Calu3 (cell line): ENCODE results near the gene HNRNPLL. TPM values are rescaled to one million over a fixed set of nuclear protein-coding genes. Genes with fewer than 3 reads are reported as not detected.

Experiments used
- BruUV-seq: library from RNA; stranded (reverse); fragments of 400-500 nt; replicated peaks from 2 replicates; lab custom pipeline; 2021; lab: Mats Ljungman, UMichigan
- CTCF ChIA-PET: fragments of 300-600 bp; sonication (Branson Sonifier 250); formaldehyde crosslinking; loops from one replicate; lab custom pipeline; 2022; ENCODE audit warnings: antibody characterized with exemption; lab: Charles Lee
- DNase-seq: peaks from one replicate; pipeline ENCODE4 v3.0.0; 2022
- H3K27ac Mint-ChIP-seq: one replicate; pipeline ENCODE4 v1.8.0; 2022; ENCODE audit warnings: mixed read lengths; ENCODE audit not compliant: unreplicated experiment
- H3K27me3 Mint-ChIP-seq: one replicate; pipeline ENCODE4 v1.8.0; 2022; ENCODE audit warnings: mixed read lengths; ENCODE audit not compliant: unreplicated experiment
- H3K36me3 Mint-ChIP-seq: one replicate; pipeline ENCODE4 v1.8.0; 2022; ENCODE audit warnings: mild to moderate bottlenecking, moderate library complexity, mixed read lengths; ENCODE audit not compliant: insufficient read depth, unreplicated experiment
- H3K4me1 Mint-ChIP-seq: one replicate; pipeline ENCODE4 v1.8.0; 2022; ENCODE audit warnings: mild to moderate bottlenecking, low read depth, mixed read lengths; ENCODE audit not compliant: unreplicated experiment
- H3K4me3 Mint-ChIP-seq: one replicate; pipeline ENCODE4 v1.8.0; 2022; ENCODE audit warnings: mild to moderate bottlenecking, low read depth, moderate library complexity, mixed read lengths; ENCODE audit not compliant: unreplicated experiment
- H3K9me3 Mint-ChIP-seq: one replicate; pipeline ENCODE4 v1.8.0; 2022; ENCODE audit warnings: low read depth, mixed read lengths; ENCODE audit not compliant: unreplicated experiment
- CTCF ChIP-seq: fragments of 200-600 bp; IDR thresholded peaks from one replicate; pipeline ENCODE4 v1.8.0; 2022; ENCODE audit warnings: antibody characterized with exemption; ENCODE audit not compliant: unreplicated experiment
- intact Hi-C: fragments of 100-400 bp; cut with micrococcal nuclease; formaldehyde crosslinking; loops from one replicate; pipeline ENCODE4 v1.10.0; 2022; ENCODE audit not compliant: unreplicated experiment
- total RNA-seq: library from RNA; stranded (reverse); gene quantifications from 2 replicates; pipeline ENCODE4 v1.2.3, GENCODE V29; 2022

Gene HNRNPLL
- total RNA-seq, 1 experiment from 2014 or later = 47.6 TPM

- Mint-ChIP-seq H3K9me3 (no peaks in the 10 kb centered on the region), H3K4me1 (no peaks in the 10 kb centered on the region)
Observed at GRCh38 chr2:38551746-38552145, 51.0 kb downstream of the HNRNPLL start.

GRCh38 chr2:38551171-38551570, 51.6 kb downstream of the HNRNPLL start:
- DNase-seq = no peak

More at GRCh38 chr2:38551746-38552145, 51.0 kb downstream of the HNRNPLL start:
- Mint-ChIP-seq H3K27ac (no peak overlapping the region), H3K36me3 (no peaks in the 10 kb centered on the region), H3K27me3 (no peaks in the 10 kb centered on the region), H3K4me3 (no peak overlapping the region)
- no peak for TF ChIP-seq CTCF
- no TSS peak for BruUV-seq
- intact Hi-C loops = no loop called here
- CTCF ChIA-PET = no interaction called here
- no peak for DNase-seq

GRCh38 chr2:38549851-38550250, 52.9 kb downstream of the HNRNPLL start:
- no peaks in the 10 kb centered on the region for H3K4me1 Mint-ChIP-seq
- BruUV-seq = no TSS peak
- H3K27me3 Mint-ChIP-seq = no peaks in the 10 kb centered on the region
- no peaks in the 10 kb centered on the region for H3K36me3 Mint-ChIP-seq
- TF ChIP-seq CTCF = no peak
- H3K27ac Mint-ChIP-seq = no peak overlapping the region
- CTCF ChIA-PET = interaction anchor here (0.6 kb wide), 1 partner anchor 31 kb away, joined by 5 read pairs; no protein-coding TSS in a partner anchor
- DNase-seq = no peak
- H3K9me3 Mint-ChIP-seq = no peaks in the 10 kb centered on the region
- no peak overlapping the region for H3K4me3 Mint-ChIP-seq
- intact Hi-C loops = no loop called here

More at GRCh38 chr2:38551171-38551570, 51.6 kb downstream of the HNRNPLL start:
- no peaks in the 10 kb centered on the region for H3K36me3 Mint-ChIP-seq
- H3K9me3 Mint-ChIP-seq = no peaks in the 10 kb centered on the region
- no peak for TF ChIP-seq CTCF
- CTCF ChIA-PET = no interaction called here
- no peak overlapping the region for H3K27ac Mint-ChIP-seq
- no peaks in the 10 kb centered on the region for H3K27me3 Mint-ChIP-seq
- intact Hi-C loops = no loop called here
- no peaks in the 10 kb centered on the region for H3K4me1 Mint-ChIP-seq
- H3K4me3 Mint-ChIP-seq = no peak overlapping the region
- BruUV-seq = no TSS peak

- Mint-ChIP-seq H3K4me3 (no peak overlapping the region), H3K4me1 (no peaks in the 10 kb centered on the region), H3K36me3 (no peaks in the 10 kb centered on the region), H3K9me3 (no peaks in the 10 kb centered on the region), H3K27ac (no peak overlapping the region), H3K27me3 (no peaks in the 10 kb centered on the region)
- no peak for TF ChIP-seq CTCF
- intact Hi-C loops = no loop called here
- CTCF ChIA-PET = no interaction called here
- no peak for DNase-seq
- no TSS peak for BruUV-seq
Observed at GRCh38 chr2:38549071-38549704, 53.5 kb downstream of the HNRNPLL start.
